ENCODE data around the gene TUBGCP6.

GRCh38 chr22:50274311-50274710, 29.5 kb upstream of the TUBGCP6 start:
- TF ChIP-seq CTCF (IDR thresholded peaks at IDR 0.05 in 4 of 5, conservative IDR thresholded peaks at IDR 0.05 in 1 of 5) (peak in 3 of 5 experiments; percentile 27 to 34 (median 32)), POLR2A (IDR thresholded peaks at IDR 0.05) (no peak)

All from gastrocnemius medialis (tissue), 4 donors.